UCSD-AML1 (cell line): ENCODE measurements around the gene FAM184A.

Source experiments
- DNase-seq: peaks from one replicate; lab custom pipeline; 2025; ENCODE audit not compliant: unreplicated experiment; lab: John Stamatoyannopoulos, UW

FAM184A gene

GRCh38 chr6:118971682-118972081 is 106.8 kb downstream of the FAM184A start:
- no peak for DNase-seq

- DNase-seq = no peak
Observed at GRCh38 chr6:118970866-118971265, 107.6 kb downstream of the FAM184A start.

- no peak for DNase-seq
Observed at GRCh38 chr6:118968416-118968815, 110.0 kb downstream of the FAM184A start.

- no peak for DNase-seq
Observed at GRCh38 chr6:118967239-118967638, 111.2 kb downstream of the FAM184A start.

GRCh38 chr6:118965843-118966370 is 112.6 kb downstream of the FAM184A start:
- no peak for DNase-seq

GRCh38 chr6:118965371-118965770 is 113.1 kb downstream of the FAM184A start:
- no peak for DNase-seq

GRCh38 chr6:118963003-118963402 is 115.5 kb downstream of the FAM184A start:
- no peak for DNase-seq

- no peak for DNase-seq
Observed at GRCh38 chr6:118959903-118960302, 118.6 kb downstream of the FAM184A start.

GRCh38 chr6:118953391-118953790 is 125.1 kb downstream of the FAM184A start:
- DNase-seq = no peak

GRCh38 chr6:118952683-118953082 is 125.8 kb downstream of the FAM184A start:
- DNase-seq = no peak

GRCh38 chr6:118945217-118945616 is 133.2 kb downstream of the FAM184A start:
- no peak for DNase-seq

- DNase-seq = no peak
Observed at GRCh38 chr6:118940770-118941169, 137.7 kb downstream of the FAM184A start.

- DNase-seq = no peak
Observed at GRCh38 chr6:118939683-118940082, 138.8 kb downstream of the FAM184A start.

GRCh38 chr6:118935978-118936703 is 142.3 kb downstream of the FAM184A start:
- no peak for DNase-seq

- no peak for DNase-seq
Observed at GRCh38 chr6:118935331-118935668, 143.2 kb downstream of the FAM184A start.

GRCh38 chr6:118934461-118935330 is 143.8 kb downstream of the FAM184A start, which contains the start of gene MCM9:
Gene MCM9 (minus strand): TSS chr6:118935159. CDS start chr6:118931723, 3,436 bp downstream.
- peak; percentile 97 for DNase-seq

GRCh38 chr6:118933855-118934460 is 144.5 kb downstream of the FAM184A start:
- no peak for DNase-seq

- DNase-seq = no peak
Observed at GRCh38 chr6:118932421-118932820, 146.0 kb downstream of the FAM184A start.

GRCh38 chr6:118931436-118931835 is 147.0 kb downstream of the FAM184A start:
- DNase-seq = no peak

- no peak for DNase-seq
Observed at GRCh38 chr6:118930680-118931079, 147.8 kb downstream of the FAM184A start.

GRCh38 chr6:118923035-118923434 is 155.4 kb downstream of the FAM184A start:
- no peak for DNase-seq

GRCh38 chr6:118921084-118921483 is 157.4 kb downstream of the FAM184A start:
- DNase-seq = no peak
